Measurements from ENCODE around the gene ANAPC7.
A peak's percentile ranks its signal among the peaks of the same experiment; 100 is the strongest.
"Not testable (repeated sequence)": the region's sequence is repeated elsewhere in the genome, so short reads cannot be mapped to it uniquely, and the experiment has no call there.

Gene ANAPC7

GRCh38 chr12:110365489-110366320, 37.8 kb downstream of the ANAPC7 start:
- Histone ChIP-seq H3K4me1 (peaks cover 55% of the 10 kb centered on the region), H3K4me3 (no peak overlapping the region), H3K4me2 (peak overlapping the region; percentile 4; the same call in 1 of the 2 replicates), H3K36me3 (peaks cover 10% of the 10 kb centered on the region), H4K20me1 (no peaks in the 10 kb centered on the region), H3K9me3 (no peaks in the 10 kb centered on the region), H3K27me3 (no peaks in the 10 kb centered on the region), H3K9ac (no peak overlapping the region), H3K27ac (peak overlapping the region; percentile 72)
- TF ChIP-seq Cebpa-rat (IDR thresholded peaks at IDR 0.05): no peak

GRCh38 chr12:110361216-110361615, 42.3 kb downstream of the ANAPC7 start:
- Histone ChIP-seq H3K9ac (no peak overlapping the region), H3K4me2 (no peak overlapping the region)

GRCh38 chr12:110358384-110359097, 45.0 kb downstream of the ANAPC7 start:
- not testable (repeated sequence) for H4K20me1 ChIP-seq, H3K27me3 ChIP-seq, H3K9me3 ChIP-seq, H3K9ac ChIP-seq, H3K4me3 ChIP-seq, H3K4me2 ChIP-seq, H3K27ac ChIP-seq, H3K36me3 ChIP-seq
- H3K4me1 ChIP-seq: peaks cover 20% of the 10 kb centered on the region

More at GRCh38 chr12:110361216-110361615, 42.3 kb downstream of the ANAPC7 start:
- Histone ChIP-seq H3K9me3 (no peaks in the 10 kb centered on the region), H3K36me3 (no peaks in the 10 kb centered on the region), H3K27ac (no peak overlapping the region), H3K27me3 (no peaks in the 10 kb centered on the region), H3K4me3 (no peak overlapping the region), H3K4me1 (peaks cover 10% of the 10 kb centered on the region), H4K20me1 (no peaks in the 10 kb centered on the region)
- TF ChIP-seq Cebpa-rat (IDR thresholded peaks at IDR 0.05): no peak

GRCh38 chr12:110355073-110355472, 48.4 kb downstream of the ANAPC7 start:
- peak overlapping the region; percentile 13; the same call in 1 of the 2 replicates for H3K9ac ChIP-seq
- H3K4me3 ChIP-seq: no peak overlapping the region
- peaks cover 44% of the 10 kb centered on the region for H3K4me1 ChIP-seq

GRCh38 chr12:110354172-110354780, 49.2 kb downstream of the ANAPC7 start:
- Histone ChIP-seq H3K9me3 (no peaks in the 10 kb centered on the region), H3K4me3 (no peak overlapping the region), H3K9ac (peak overlapping the region; percentile 13; the same call in 1 of the 2 replicates), H3K4me2 (peak overlapping the region; percentile 61), H3K27me3 (no peaks in the 10 kb centered on the region), H3K27ac (peak overlapping the region; percentile 56), H4K20me1 (peaks cover 3% of the 10 kb centered on the region; the same call in 1 of the 2 replicates), H3K36me3 (peaks cover 9% of the 10 kb centered on the region; the same call in 1 of the 2 replicates), H3K4me1 (peaks cover 52% of the 10 kb centered on the region)
- no peak for TF ChIP-seq Cebpa-rat (IDR thresholded peaks at IDR 0.05)

More at GRCh38 chr12:110355073-110355472, 48.4 kb downstream of the ANAPC7 start:
- Histone ChIP-seq H3K9me3 (no peaks in the 10 kb centered on the region), H3K36me3 (peaks cover 7% of the 10 kb centered on the region; the same call in 1 of the 2 replicates), H3K4me2 (peak overlapping the region; percentile 61), H4K20me1 (no peaks in the 10 kb centered on the region), H3K27ac (peak overlapping the region; percentile 56; the same call in 1 of the 2 replicates), H3K27me3 (no peaks in the 10 kb centered on the region)
- no peak for TF ChIP-seq Cebpa-rat (IDR thresholded peaks at IDR 0.05)

- peaks cover 16% of the 10 kb centered on the region; the same call in 1 of the 2 replicates for H3K36me3 ChIP-seq
- H3K4me1 ChIP-seq: peaks cover 60% of the 10 kb centered on the region
- H4K20me1 ChIP-seq: peaks cover 7% of the 10 kb centered on the region; the same call in 1 of the 2 replicates
- no peak overlapping the region for H3K4me3 ChIP-seq
- H3K9me3 ChIP-seq: no peaks in the 10 kb centered on the region
- no peaks in the 10 kb centered on the region for H3K27me3 ChIP-seq
- H3K27ac ChIP-seq: peak overlapping the region; percentile 56; the same call in 1 of the 2 replicates
- H3K9ac ChIP-seq: no peak overlapping the region; the same call in 1 of the 2 replicates
- H3K4me2 ChIP-seq: peak overlapping the region; percentile 61
- TF ChIP-seq Cebpa-rat (IDR thresholded peaks at IDR 0.05): no peak
Measured at GRCh38 chr12:110353211-110353965, 50.1 kb downstream of the ANAPC7 start.

- H3K27me3 ChIP-seq: no peaks in the 10 kb centered on the region
- peaks cover 70% of the 10 kb centered on the region for H3K4me1 ChIP-seq
- H3K9ac ChIP-seq: no peak overlapping the region
- H3K36me3 ChIP-seq: peaks cover 26% of the 10 kb centered on the region
- H3K4me3 ChIP-seq: no peak overlapping the region
- H3K9me3 ChIP-seq: no peaks in the 10 kb centered on the region
- TF ChIP-seq Cebpa-rat (IDR thresholded peaks at IDR 0.05): no peak
- H4K20me1 ChIP-seq: peaks cover 7% of the 10 kb centered on the region; the same call in 1 of the 2 replicates
- no peak overlapping the region for H3K27ac ChIP-seq
- H3K4me2 ChIP-seq: no peak overlapping the region
Measured at GRCh38 chr12:110352401-110352800, 51.1 kb downstream of the ANAPC7 start.

- Histone ChIP-seq H3K4me3 (no peak overlapping the region), H3K4me2 (peak overlapping the region; percentile 90), H4K20me1 (peaks cover 7% of the 10 kb centered on the region; the same call in 1 of the 2 replicates), H3K27ac (peak overlapping the region; percentile 54), H3K36me3 (peaks cover 38% of the 10 kb centered on the region), H3K9ac (no peak overlapping the region), H3K27me3 (no peaks in the 10 kb centered on the region), H3K4me1 (peaks cover 81% of the 10 kb centered on the region), H3K9me3 (no peaks in the 10 kb centered on the region)
- no peak for TF ChIP-seq Cebpa-rat (IDR thresholded peaks at IDR 0.05)
Measured at GRCh38 chr12:110351119-110351518, 52.4 kb downstream of the ANAPC7 start.

Measured in BLaER1 (cell line).